ENCODE data around the gene BCAP31.

The BCAP31 gene

DNA sequence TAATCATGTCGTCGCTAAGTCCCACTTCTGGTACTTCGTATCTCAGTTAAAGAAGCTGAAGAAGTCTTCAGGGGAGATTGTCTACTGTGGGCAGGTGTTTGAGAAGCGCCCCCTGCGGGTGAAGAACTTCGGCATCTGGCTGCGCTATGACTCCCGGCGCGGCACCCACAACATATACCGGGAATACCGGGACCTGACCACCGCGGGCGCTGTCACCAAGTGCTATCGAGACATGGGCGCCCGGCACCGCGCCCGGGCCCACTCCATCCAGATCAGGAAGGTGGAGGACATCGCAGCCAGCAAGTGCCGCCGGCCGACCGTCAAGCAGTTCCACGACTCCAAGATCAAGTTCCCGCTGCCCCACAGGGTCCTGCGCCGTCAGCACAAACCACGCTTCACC, 61.9 kb downstream of the BCAP31 start:
- no peak overlapping the region for H3K9ac ChIP-seq (ENCODE audit: low read length)
- no peaks in the 10 kb centered on the region for H3K9me3 ChIP-seq (ENCODE audit: low read length)
- H3K4me1 ChIP-seq (ENCODE audit: insufficient read depth, low read length), result no peaks in the 10 kb centered on the region
- no peak overlapping the region for H3K27ac ChIP-seq (ENCODE audit: low read depth, low read length)
- peaks cover 9 to 14% of the 10 kb centered on the region in 2 donors for H3K27me3 ChIP-seq (ENCODE audit: control insufficient read depth in 1 of 2, insufficient read depth in 2 of 2, low read length in 2 of 2)
- no peak overlapping the region for H3K4me3 ChIP-seq (ENCODE audit: low read depth in 1 of 2, low read length in 2 of 2)
- no peaks in the 10 kb centered on the region for H3K36me3 ChIP-seq (ENCODE audit: insufficient read depth, low read length)

DNA sequence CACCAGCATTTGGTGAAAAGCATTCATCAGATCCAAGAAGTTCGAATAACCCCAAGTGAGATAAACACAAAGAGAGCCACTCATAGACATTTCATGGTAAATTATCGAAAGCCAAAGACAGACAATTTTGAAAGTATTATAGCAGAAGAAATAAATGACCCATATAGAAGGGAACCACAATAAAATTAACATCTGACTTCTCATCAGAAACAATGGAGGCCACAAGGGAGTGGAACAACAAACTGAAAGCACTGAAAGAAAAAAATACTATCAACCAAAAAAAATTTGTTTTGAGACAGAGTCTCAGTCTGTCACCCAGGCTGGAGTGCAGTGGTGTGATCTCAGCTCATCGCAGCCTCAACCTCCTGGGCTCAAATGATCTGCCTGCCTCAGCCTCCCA, 64.9 kb downstream of the BCAP31 start:
- no peaks in the 10 kb centered on the region for H3K36me3 ChIP-seq (ENCODE audit: insufficient read depth, low read length)
- no peaks in the 10 kb centered on the region for H3K4me1 ChIP-seq (ENCODE audit: insufficient read depth, low read length)
- H3K9me3 ChIP-seq (ENCODE audit: low read length), result peaks cover 3% of the 10 kb centered on the region
- peaks cover 9% of the 10 kb centered on the region in 2 donors for H3K27me3 ChIP-seq (ENCODE audit: control insufficient read depth in 1 of 2, insufficient read depth in 2 of 2, low read length in 2 of 2)
- no peak overlapping the region for H3K4me3 ChIP-seq (ENCODE audit: low read depth in 1 of 2, low read length in 2 of 2)
- no peak overlapping the region for H3K9ac ChIP-seq (ENCODE audit: low read length)
- no peak overlapping the region for H3K27ac ChIP-seq (ENCODE audit: low read depth, low read length)

DNA sequence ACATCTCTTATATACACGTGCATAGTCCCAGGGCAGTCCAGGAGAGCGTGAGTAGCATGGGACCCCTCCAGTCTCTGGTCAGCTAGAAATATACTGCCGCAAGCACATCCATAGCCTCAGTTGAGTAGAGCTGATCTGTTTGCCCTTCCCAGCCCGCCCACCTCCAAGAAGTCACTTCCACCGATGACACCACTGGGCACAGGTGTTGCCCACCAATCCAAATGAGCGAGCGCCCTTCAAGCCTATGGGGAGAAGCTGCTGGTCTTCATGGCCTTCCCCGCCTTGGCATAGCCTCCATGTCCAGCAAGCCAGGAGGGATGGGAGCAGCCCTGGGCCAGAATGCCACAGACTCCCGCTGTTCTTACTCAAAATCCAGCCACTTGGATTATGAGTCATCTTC, 67.0 kb downstream of the BCAP31 start:
- Histone ChIP-seq H3K4me3 (ENCODE audit: low read depth in 1 of 2, low read length in 2 of 2) (no peak overlapping the region), H3K9me3 (ENCODE audit: low read length) (peaks cover 12% of the 10 kb centered on the region), H3K4me1 (ENCODE audit: insufficient read depth, low read length) (no peaks in the 10 kb centered on the region), H3K27ac (ENCODE audit: low read depth, low read length) (no peak overlapping the region), H3K36me3 (ENCODE audit: insufficient read depth, low read length) (no peaks in the 10 kb centered on the region), H3K9ac (ENCODE audit: low read length) (no peak overlapping the region), H3K27me3 (ENCODE audit: control insufficient read depth in 1 of 2, insufficient read depth in 2 of 2, low read length in 2 of 2) (peaks cover 9% of the 10 kb centered on the region in 2 donors)

DNA sequence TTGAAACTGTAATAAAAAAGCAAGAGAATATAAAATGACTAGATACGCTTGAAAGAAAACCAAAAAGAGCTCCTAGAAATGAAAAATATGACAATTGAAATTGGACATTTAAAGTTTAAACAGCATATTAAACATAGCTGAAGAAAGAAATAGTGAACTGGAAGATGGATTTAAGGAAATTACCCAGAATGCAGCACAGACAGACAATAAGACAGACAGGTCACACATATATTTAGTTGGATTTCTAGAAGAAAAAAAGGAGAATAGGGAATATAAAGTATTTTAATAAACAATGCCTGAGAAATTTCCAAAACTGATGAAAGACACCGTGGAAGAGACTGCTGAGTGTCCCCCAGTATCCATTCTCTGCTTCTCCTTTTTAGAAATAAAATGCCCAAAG, 70.6 kb downstream of the BCAP31 start:
- peaks cover 12% of the 10 kb centered on the region for H3K9me3 ChIP-seq (ENCODE audit: low read length)
- H3K4me3 ChIP-seq (ENCODE audit: low read depth in 1 of 2, low read length in 2 of 2), result no peak overlapping the region
- no peaks in the 10 kb centered on the region for H3K4me1 ChIP-seq (ENCODE audit: insufficient read depth, low read length)
- no peaks in the 10 kb centered on the region for H3K36me3 ChIP-seq (ENCODE audit: insufficient read depth, low read length)
- H3K27me3 ChIP-seq (ENCODE audit: control insufficient read depth in 1 of 2, insufficient read depth in 2 of 2, low read length in 2 of 2), result peaks cover 0 to 26% of the 10 kb centered on the region in 2 donors
- H3K27ac ChIP-seq (ENCODE audit: low read depth, low read length), result no peak overlapping the region
- no peak overlapping the region for H3K9ac ChIP-seq (ENCODE audit: low read length)

DNA sequence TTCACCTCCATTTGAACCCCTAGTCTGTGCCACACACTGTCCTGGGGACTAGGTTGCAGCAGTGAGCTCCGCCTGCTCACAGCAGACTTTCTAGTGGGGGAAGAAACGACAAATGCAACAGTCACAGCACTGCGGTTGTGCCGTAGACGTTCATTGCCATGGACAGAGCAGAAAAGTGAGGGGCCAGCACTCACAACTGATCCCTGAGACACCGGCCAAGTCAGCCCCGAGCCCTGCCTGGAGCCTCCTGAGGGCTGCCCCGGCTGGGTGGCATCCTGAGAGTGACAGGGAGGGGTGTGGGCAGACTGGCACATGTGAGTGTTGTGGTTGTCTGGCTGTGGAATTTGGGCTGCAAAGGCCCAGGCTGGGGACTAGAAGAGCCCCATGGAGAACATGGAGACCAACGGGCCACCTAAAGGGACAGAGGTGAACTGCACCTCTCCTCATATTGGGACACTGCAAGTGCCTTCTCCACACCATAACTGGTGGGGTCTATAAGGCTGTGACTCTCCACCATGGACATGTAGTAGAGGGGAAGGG, 72.6 kb downstream of the BCAP31 start:
- H3K4me1 ChIP-seq (ENCODE audit: insufficient read depth, low read length), result no peaks in the 10 kb centered on the region
- peaks cover 3 to 43% of the 10 kb centered on the region in 2 donors for H3K27me3 ChIP-seq (ENCODE audit: control insufficient read depth in 1 of 2, insufficient read depth in 2 of 2, low read length in 2 of 2)

DNA sequence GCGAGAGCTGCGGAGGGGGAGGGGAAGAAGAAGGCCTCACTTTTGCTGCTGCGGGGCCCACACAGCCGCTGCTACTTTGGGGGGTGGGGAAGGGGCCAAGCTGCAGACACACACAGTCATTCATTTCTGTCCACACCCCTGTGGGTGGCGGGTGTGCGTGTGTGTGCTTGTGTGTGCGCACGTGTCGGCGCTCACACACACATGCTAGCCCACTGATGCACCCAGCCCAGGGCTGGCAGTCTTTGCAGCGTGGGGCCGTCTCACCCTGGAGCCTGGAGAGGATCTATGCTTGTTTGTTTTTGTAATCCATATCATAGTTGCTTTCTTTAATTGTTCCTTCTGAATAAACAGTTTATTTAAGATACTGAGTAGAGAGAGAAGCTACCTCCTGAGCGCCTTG, 73.2 kb downstream of the BCAP31 start:
- no peak overlapping the region for H3K27ac ChIP-seq (ENCODE audit: low read depth, low read length)
- peaks cover 10 to 49% of the 10 kb centered on the region in 2 donors for H3K27me3 ChIP-seq (ENCODE audit: control insufficient read depth in 1 of 2, insufficient read depth in 2 of 2, low read length in 2 of 2)

More for the DNA sequence above, 72.6 kb downstream of the BCAP31 start:
- Histone ChIP-seq H3K4me3 (ENCODE audit: low read depth in 1 of 2, low read length in 2 of 2) (no peak overlapping the region), H3K9me3 (ENCODE audit: low read length) (peaks cover 12% of the 10 kb centered on the region), H3K36me3 (ENCODE audit: insufficient read depth, low read length) (no peaks in the 10 kb centered on the region), H3K9ac (ENCODE audit: low read length) (no peak overlapping the region), H3K27ac (ENCODE audit: low read depth, low read length) (no peak overlapping the region)

More for the DNA sequence above, 73.2 kb downstream of the BCAP31 start:
- no peaks in the 10 kb centered on the region for H3K36me3 ChIP-seq (ENCODE audit: insufficient read depth, low read length)
- no peak overlapping the region for H3K9ac ChIP-seq (ENCODE audit: low read length)
- peaks cover 12% of the 10 kb centered on the region for H3K9me3 ChIP-seq (ENCODE audit: low read length)
- no peak overlapping the region for H3K4me3 ChIP-seq (ENCODE audit: low read depth in 1 of 2, low read length in 2 of 2)
- no peaks in the 10 kb centered on the region for H3K4me1 ChIP-seq (ENCODE audit: insufficient read depth, low read length)
